ENCODE results near the gene PHACTR2. TPM values are rescaled to one million over a fixed set of nuclear protein-coding genes. Genes with fewer than 3 reads are reported as not detected.

The PHACTR2 gene
- total and polyA plus RNA-seq, 4 donors = 4.0 to 23.8 (median 15.0) TPM

GRCh38 chr6:143792402-143793279, 114.9 kb downstream of the PHACTR2 start:
- no peaks in the 10 kb centered on the region for H3K27me3 ChIP-seq (ENCODE audit: control insufficient read depth in 4 of 4, insufficient read depth in 4 of 4, low read length in 3 of 4)
- 83% methylated on average over 3 of the region's 3 CpGs for WGBS
- no peak for TF ChIP-seq HNF4A (conservative IDR thresholded peaks at IDR 0.05)
- TF ChIP-seq, protein P1, sequence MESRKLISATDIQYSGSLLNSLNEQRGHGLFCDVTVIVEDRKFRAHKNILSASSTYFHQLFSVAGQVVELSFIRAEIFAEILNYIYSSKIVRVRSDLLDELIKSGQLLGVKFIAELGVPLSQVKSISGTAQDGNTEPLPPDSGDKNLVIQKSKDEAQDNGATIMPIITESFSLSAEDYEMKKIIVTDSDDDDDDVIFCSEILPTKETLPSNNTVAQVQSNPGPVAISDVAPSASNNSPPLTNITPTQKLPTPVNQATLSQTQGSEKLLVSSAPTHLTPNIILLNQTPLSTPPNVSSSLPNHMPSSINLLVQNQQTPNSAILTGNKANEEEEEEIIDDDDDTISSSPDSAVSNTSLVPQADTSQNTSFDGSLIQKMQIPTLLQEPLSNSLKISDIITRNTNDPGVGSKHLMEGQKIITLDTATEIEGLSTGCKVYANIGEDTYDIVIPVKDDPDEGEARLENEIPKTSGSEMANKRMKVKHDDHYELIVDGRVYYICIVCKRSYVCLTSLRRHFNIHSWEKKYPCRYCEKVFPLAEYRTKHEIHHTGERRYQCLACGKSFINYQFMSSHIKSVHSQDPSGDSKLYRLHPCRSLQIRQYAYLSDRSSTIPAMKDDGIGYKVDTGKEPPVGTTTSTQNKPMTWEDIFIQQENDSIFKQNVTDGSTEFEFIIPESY (IDR thresholded peaks at IDR 0.05) = no peak
- no peak for TF ChIP-seq GABPA (IDR thresholded peaks at IDR 0.05 in 1 of 2, conservative IDR thresholded peaks at IDR 0.05 in 1 of 2)
- no peak for TF ChIP-seq JUND (IDR thresholded peaks at IDR 0.05)
- no peak for TF ChIP-seq FOXA2 (IDR thresholded peaks at IDR 0.05)
- TF ChIP-seq, protein P2, sequence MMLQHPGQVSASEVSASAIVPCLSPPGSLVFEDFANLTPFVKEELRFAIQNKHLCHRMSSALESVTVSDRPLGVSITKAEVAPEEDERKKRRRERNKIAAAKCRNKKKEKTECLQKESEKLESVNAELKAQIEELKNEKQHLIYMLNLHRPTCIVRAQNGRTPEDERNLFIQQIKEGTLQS (IDR thresholded peaks at IDR 0.05) = no peak
- TF ChIP-seq, protein P3, sequence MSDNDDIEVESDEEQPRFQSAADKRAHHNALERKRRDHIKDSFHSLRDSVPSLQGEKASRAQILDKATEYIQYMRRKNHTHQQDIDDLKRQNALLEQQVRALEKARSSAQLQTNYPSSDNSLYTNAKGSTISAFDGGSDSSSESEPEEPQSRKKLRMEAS (IDR thresholded peaks at IDR 0.05) = no peak
- TF ChIP-seq SP1 (IDR thresholded peaks at IDR 0.05) = no peak
- TF ChIP-seq RXRA (IDR thresholded peaks at IDR 0.05) = no peak
- TF ChIP-seq REST (IDR thresholded peaks at IDR 0.05) = no peak
- no peak for TF ChIP-seq NR2F2 (IDR thresholded peaks at IDR 0.05)
- TF ChIP-seq TAF1 (conservative IDR thresholded peaks at IDR 0.05) = no peak
- TF ChIP-seq, protein P4, sequence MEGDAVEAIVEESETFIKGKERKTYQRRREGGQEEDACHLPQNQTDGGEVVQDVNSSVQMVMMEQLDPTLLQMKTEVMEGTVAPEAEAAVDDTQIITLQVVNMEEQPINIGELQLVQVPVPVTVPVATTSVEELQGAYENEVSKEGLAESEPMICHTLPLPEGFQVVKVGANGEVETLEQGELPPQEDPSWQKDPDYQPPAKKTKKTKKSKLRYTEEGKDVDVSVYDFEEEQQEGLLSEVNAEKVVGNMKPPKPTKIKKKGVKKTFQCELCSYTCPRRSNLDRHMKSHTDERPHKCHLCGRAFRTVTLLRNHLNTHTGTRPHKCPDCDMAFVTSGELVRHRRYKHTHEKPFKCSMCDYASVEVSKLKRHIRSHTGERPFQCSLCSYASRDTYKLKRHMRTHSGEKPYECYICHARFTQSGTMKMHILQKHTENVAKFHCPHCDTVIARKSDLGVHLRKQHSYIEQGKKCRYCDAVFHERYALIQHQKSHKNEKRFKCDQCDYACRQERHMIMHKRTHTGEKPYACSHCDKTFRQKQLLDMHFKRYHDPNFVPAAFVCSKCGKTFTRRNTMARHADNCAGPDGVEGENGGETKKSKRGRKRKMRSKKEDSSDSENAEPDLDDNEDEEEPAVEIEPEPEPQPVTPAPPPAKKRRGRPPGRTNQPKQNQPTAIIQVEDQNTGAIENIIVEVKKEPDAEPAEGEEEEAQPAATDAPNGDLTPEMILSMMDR (IDR thresholded peaks at IDR 0.05; ENCODE audit: low read depth, low read length, missing input control) = no peak
- no peak for TF ChIP-seq EGR1 (IDR thresholded peaks at IDR 0.05; ENCODE audit: low read depth in 2 of 2)
- TF ChIP-seq RAD21 (IDR thresholded peaks at IDR 0.05) = no peak
- no peak for TF ChIP-seq FOXA1 (IDR thresholded peaks at IDR 0.05)
- no peak for TF ChIP-seq HNF4G (IDR thresholded peaks at IDR 0.05)
- TF ChIP-seq YY1 (IDR thresholded peaks at IDR 0.05) = no peak

More at GRCh38 chr6:143792402-143793279, 114.9 kb downstream of the PHACTR2 start:
- H3K4me1 ChIP-seq (ENCODE audit: control insufficient read depth in 4 of 4, insufficient read depth in 4 of 4, low read length in 3 of 4) = no peaks in the 10 kb centered on the region
- no peak overlapping the region for H3K27ac ChIP-seq (ENCODE audit: low read depth in 1 of 2, low read length in 2 of 2)
- peaks cover 0 to 2% (median 0%) of the 10 kb centered on the region in 4 donors for H3K9me3 ChIP-seq (ENCODE audit: control insufficient read depth in 4 of 4, low read length in 3 of 4)
- no peak overlapping the region for H3K4me3 ChIP-seq (ENCODE audit: low read depth in 1 of 3, low read length in 3 of 3)
- H3K9ac ChIP-seq (ENCODE audit: low read depth in 1 of 2, low read length in 2 of 2) = no peak overlapping the region
- DNase-seq (ENCODE audit: low spot score) = no peak
- H3K36me3 ChIP-seq (ENCODE audit: control insufficient read depth in 4 of 4, insufficient read depth in 3 of 4, low read depth in 1 of 4, low read length in 3 of 4) = peaks cover 0 to 21% (median 14%) of the 10 kb centered on the region in 4 donors
